GM23338 (cell line): ENCODE data around the gene PITRM1. TPM values are rescaled to one million over a fixed set of nuclear protein-coding genes. Genes with fewer than 3 reads are reported as not detected.

ENCODE experiments used
- ATAC-seq: fragments of 200-7000 bp; cut with Tn5 transposase; 3 replicates; pipeline ENCODE4 v1.9.1; 2020
- DNase-seq: peaks from one replicate; pipeline ENCODE4 v3.0.0-alpha.2; 2015; ENCODE audit warnings: low spot score
- H2AFZ ChIP-seq: fragments of 200-600 bp; sonication (generic); 2 replicates; pipeline ENCODE4 v1.8.0; 2016; ENCODE audit warnings: antibody characterized with exemption, mild to moderate bottlenecking, moderate library complexity
- H3F3A ChIP-seq: fragments of 200-600 bp; sonication (generic); replicated peaks from 2 replicates; pipeline ENCODE4 v1.8.0; 2017; ENCODE audit warnings: antibody characterized with exemption, mixed run types, low read depth
- H3K27ac ChIP-seq: fragments of 200-600 bp; sonication (generic); 2 replicates; pipeline ENCODE4 v1.6.1; 2016; ENCODE audit warnings: low read depth
- H3K27me3 ChIP-seq: fragments of 200-600 bp; sonication (generic); 2 replicates; pipeline ENCODE4 v1.8.0; 2016; ENCODE audit warnings: mild to moderate bottlenecking, mixed run types, moderate library complexity; ENCODE audit not compliant: insufficient read depth
- H3K36me3 ChIP-seq: fragments of 200-600 bp; sonication (generic); 2 replicates; pipeline ENCODE4 v1.8.0; 2016; ENCODE audit warnings: mild to moderate bottlenecking; ENCODE audit not compliant: insufficient read depth
- H3K4me1 ChIP-seq: fragments of 200-600 bp; sonication (generic); 2 replicates; pipeline ENCODE4 v1.8.0; 2016; ENCODE audit warnings: mild to moderate bottlenecking, moderate library complexity; ENCODE audit not compliant: insufficient read depth
- H3K4me2 ChIP-seq: fragments of 200-600 bp; sonication (generic); 2 replicates; pipeline ENCODE4 v1.7.1; 2017; ENCODE audit warnings: mixed run types
- H3K4me3 ChIP-seq: fragments of 200-600 bp; sonication (generic); 2 replicates; pipeline ENCODE4 v1.6.1; 2016; ENCODE audit warnings: mixed run types
- H3K79me2 ChIP-seq: fragments of 200-600 bp; sonication (generic); replicated peaks from 2 replicates; pipeline ENCODE4 v1.8.0; 2017; ENCODE audit warnings: mild to moderate bottlenecking; ENCODE audit not compliant: insufficient read depth
- H3K9me2 ChIP-seq: fragments of 200-600 bp; sonication (generic); 2 replicates; pipeline ENCODE4 v1.8.0; 2017; ENCODE audit not compliant: insufficient read depth
- H4K20me1 ChIP-seq: fragments of 200-600 bp; sonication (generic); replicated peaks from 2 replicates; pipeline ENCODE4 v1.8.0; 2017; ENCODE audit warnings: mild to moderate bottlenecking; ENCODE audit not compliant: insufficient read depth
- H3K27ac Mint-ChIP-seq: 2 replicates; pipeline ENCODE4 v1.8.0; 2020; ENCODE audit warnings: inconsistent platforms, mild to moderate bottlenecking, moderate library complexity, mixed read lengths
- H3K27me3 Mint-ChIP-seq: 3 replicates; pipeline ENCODE4 v1.8.0; 2022; ENCODE audit warnings: low read depth, mild to moderate bottlenecking, moderate library complexity, mixed read lengths, inconsistent platforms; ENCODE audit not compliant: insufficient read depth, poor library complexity
- H3K36me3 Mint-ChIP-seq: 3 replicates; pipeline ENCODE4 v1.8.0; 2021; ENCODE audit warnings: low read depth, mild to moderate bottlenecking, inconsistent platforms, moderate library complexity, mixed read lengths
- H3K4me1 Mint-ChIP-seq: 3 replicates; pipeline ENCODE4 v1.8.0; 2020; ENCODE audit warnings: mild to moderate bottlenecking, inconsistent platforms, mixed read lengths
- H3K4me3 Mint-ChIP-seq: 3 replicates; pipeline ENCODE4 v1.8.0; 2021; ENCODE audit warnings: moderate library complexity, mild to moderate bottlenecking, inconsistent platforms, mixed read lengths
- H3K9me3 Mint-ChIP-seq: 3 replicates; pipeline ENCODE4 v1.8.0; 2020; ENCODE audit warnings: moderate library complexity, mild to moderate bottlenecking, inconsistent platforms, mixed read lengths
- CREB1 ChIP-seq: fragments of 250-450 bp; sonication (Bioruptor Pico); IDR thresholded peaks from 2 replicates; pipeline ENCODE4 v1.5.0; 2020; ENCODE audit warnings: low read depth, mild to moderate bottlenecking, moderate library complexity
- EZH2 ChIP-seq: fragments of 200-600 bp; sonication (generic); IDR thresholded peaks from one replicate; pipeline ENCODE4 v1.8.0; 2017; ENCODE audit warnings: antibody characterized with exemption, mild to moderate bottlenecking, low read depth; ENCODE audit not compliant: unreplicated experiment
- EZH2phosphoT487 ChIP-seq: fragments of 200-600 bp; sonication (generic); IDR thresholded peaks from one replicate; pipeline ENCODE4 v1.8.1; 2018; ENCODE audit warnings: antibody characterized with exemption; ENCODE audit not compliant: unreplicated experiment
- NANOG ChIP-seq: IDR thresholded peaks from 2 replicates; pipeline ENCODE4 v1.6.1; 2016; ENCODE audit warnings: antibody characterized with exemption, borderline replicate concordance
- STAT1 ChIP-seq: IDR thresholded peaks from one replicate; pipeline ENCODE4 v1.6.1; 2016; ENCODE audit warnings: antibody characterized with exemption; ENCODE audit not compliant: unreplicated experiment
- ZNF331 ChIP-seq: fragments of 250-450 bp; sonication (Bioruptor Pico); IDR thresholded peaks from 2 replicates; pipeline ENCODE4 v1.5.0; 2020; ENCODE audit warnings: low read depth, mild to moderate bottlenecking, moderate library complexity
- ZNF462 ChIP-seq: fragments of 250-450 bp; sonication (Bioruptor Pico); IDR thresholded peaks from 2 replicates; pipeline ENCODE4 v1.5.0; 2020; ENCODE audit warnings: mild to moderate bottlenecking, moderate library complexity
- polyA plus RNA-seq: library from polyadenylated mRNA; unstranded; fragments of >200 nt; fragmentation: Nextera tagmentation; extraction: Ambion mirVana; gene quantifications from 2 replicates; pipeline ENCODE4 v1.2.1, GENCODE V29; 2016
- total RNA-seq: library from RNA; depleted of rRNA; stranded (reverse); fragments of >200 nt; shearing (Covaris generic); gene quantifications from 2 replicates; pipeline ENCODE4 v1.2.3, GENCODE V29; 2014

Gene PITRM1
- total and polyA plus RNA-seq, 2 experiments from 2014 or later, result 29.0 to 33.0 TPM

GRCh38 chr10:3108033-3108432 is 64.5 kb downstream of the PITRM1 start:
- Histone ChIP-seq H3K27ac (no peak overlapping the region), H3K9me2 (0 out of 2 replicates have a peak, but pooled peaks cover 4% of the 10 kb centered on the region), H3K79me2 (no peaks in the 10 kb centered on the region; the same call in 1 of the 2 replicates), H3K27me3 (no peaks in the 10 kb centered on the region), H2AFZ (no peak overlapping the region), H3K4me2 (no peak overlapping the region), H3K4me3 (no peak overlapping the region), H4K20me1 (peaks cover 14% of the 10 kb centered on the region), H3F3A (peaks cover 6% of the 10 kb centered on the region; the same call in 1 of the 2 replicates), H3K36me3 (peaks cover 14% of the 10 kb centered on the region), H3K4me1 (no peaks in the 10 kb centered on the region)
- Mint-ChIP-seq H3K4me1 (peaks cover 2% of the 10 kb centered on the region), H3K9me3 (no peaks in the 10 kb centered on the region), H3K27ac (no peak overlapping the region), H3K4me3 (no peak overlapping the region), H3K27me3 (peaks cover 4% of the 10 kb centered on the region), H3K36me3 (peaks cover 86% of the 10 kb centered on the region)
- no peak for TF ChIP-seq ZNF462 (CRISPR knock-in tag)
- no peak for TF ChIP-seq CREB1
- no peak for TF ChIP-seq EZH2phosphoT487
- no peak for DNase-seq
- ATAC-seq, result no peak

DNA sequence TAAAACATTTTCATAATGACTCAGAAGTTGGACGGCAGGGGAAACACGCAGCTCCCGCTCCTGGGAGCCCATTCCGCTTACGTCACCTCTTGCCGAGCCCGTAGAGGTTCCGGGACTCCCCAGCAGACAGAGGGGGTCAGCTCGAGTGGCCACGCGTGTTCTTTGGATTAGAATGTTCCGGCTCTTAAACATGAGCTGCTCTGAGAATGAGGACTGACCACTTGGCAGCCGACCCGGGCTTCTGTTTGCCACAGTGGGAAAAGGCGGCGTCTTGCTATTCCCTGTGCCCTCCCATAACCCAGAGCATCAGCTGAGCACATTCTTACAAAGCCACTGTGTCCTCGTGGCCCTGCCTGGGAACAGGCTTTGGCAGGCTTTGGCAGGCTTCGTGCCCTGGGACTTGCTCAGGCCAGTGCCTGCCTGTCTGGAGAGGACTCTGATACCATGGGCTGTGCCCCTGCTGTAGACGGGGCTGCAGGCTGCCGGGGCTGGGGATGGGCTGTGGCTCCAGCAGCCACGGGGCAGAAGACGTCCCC is 65.1 kb downstream of the PITRM1 start:
- Mint-ChIP-seq H3K27ac (no peak overlapping the region), H3K4me1 (peaks cover 4% of the 10 kb centered on the region), H3K27me3 (peaks cover 4% of the 10 kb centered on the region), H3K4me3 (no peak overlapping the region), H3K36me3 (peaks cover 86% of the 10 kb centered on the region), H3K9me3 (no peaks in the 10 kb centered on the region)
- DNase-seq (no peak), ATAC-seq (no peak)
- Histone ChIP-seq H3K27ac (no peak overlapping the region), H3K79me2 (no peaks in the 10 kb centered on the region; the same call in 1 of the 2 replicates), H3K27me3 (no peaks in the 10 kb centered on the region), H2AFZ (no peak overlapping the region), H3K9me2 (0 out of 2 replicates have a peak, but pooled peaks cover 4% of the 10 kb centered on the region), H4K20me1 (peaks cover 18% of the 10 kb centered on the region), H3K4me3 (no peak overlapping the region), H3K36me3 (peaks cover 14% of the 10 kb centered on the region), H3K4me2 (no peak overlapping the region), H3K4me1 (no peaks in the 10 kb centered on the region), H3F3A (peaks cover 6% of the 10 kb centered on the region; the same call in 1 of the 2 replicates)
- TF ChIP-seq EZH2, result no peak
- no peak for TF ChIP-seq EZH2phosphoT487
- TF ChIP-seq STAT1, result no peak
- TF ChIP-seq ZNF331 (CRISPR knock-in tag), result no peak
- TF ChIP-seq NANOG, result no peak
